HCT116 (cell line): ENCODE measurements around the gene CRLF3. TPM values are rescaled to one million over a fixed set of nuclear protein-coding genes. Genes with fewer than 3 reads are reported as not detected.
"Not testable (repeated sequence)": the region's sequence is repeated elsewhere in the genome, so short reads cannot be mapped to it uniquely, and the experiment has no call there.

Source experiments
- ATAC-seq: fragments of 200-7000 bp; cut with Tn5 transposase; 2 replicates; pipeline ENCODE4 v1.9.1; 2020; ENCODE audit warnings: mild to moderate bottlenecking, moderate library complexity
- BruUV-seq: library from RNA; stranded (reverse); fragments of 400-500 nt; replicated peaks from 2 replicates; lab custom pipeline; 2021; lab: Mats Ljungman, UMichigan
- CTCF ChIA-PET: fragments of 300-600 bp; sonication (Branson Sonifier 250); formaldehyde crosslinking; loops from one replicate; lab custom pipeline; 2021; ENCODE audit warnings: antibody characterized with exemption; lab: Charles Lee
- POLR2A ChIA-PET: fragments of 300-600, 350-600 bp; sonication (Branson Sonifier 250); formaldehyde crosslinking; loops from one replicate; lab custom pipeline; 2021; ENCODE audit warnings: antibody characterized with exemption; lab: Charles Lee
- RAD21 ChIA-PET, 2 experiments: fragments of 300-600 bp; sonication (Branson Sonifier 250); formaldehyde crosslinking; loops; one replicate each; lab custom pipeline; 2023; ENCODE audit warnings: low total read pairs in 2 of 2; ENCODE audit not compliant: uncharacterized antibody in 2 of 2, unreplicated experiment in 2 of 2, low non-redundant PET in 1 of 2; lab: Charles Lee
- DNase-seq: peaks from one replicate; pipeline ENCODE4 v3.0.0-alpha.2; 2010; ENCODE audit warnings: low read depth, low spot score
- H2AFZ ChIP-seq: fragments of 200-600 bp; shearing (Covaris generic), sonication (generic); 2 replicates; pipeline ENCODE4 v1.6.1; 2017; ENCODE audit warnings: low read depth, mixed run types, mixed read lengths, antibody characterized with exemption, low read length; ENCODE audit not compliant: poor library complexity, severe bottlenecking
- H3K27ac ChIP-seq: 2 replicates; pipeline ENCODE4 v1.5.1; 2012; ENCODE audit warnings: low read depth, low read length
- H3K27me3 ChIP-seq: fragments of 200-600 bp; sonication (generic); 2 replicates; pipeline ENCODE4 v1.6.1; 2016; ENCODE audit warnings: mixed run types, low read length, mixed read lengths; ENCODE audit not compliant: insufficient read depth
- H3K36me3 ChIP-seq, 2 experiments: fragments of 200-500 bp in 1 of 2; fragments of 200-600 bp in 1 of 2; sonication (Bioruptor generic) in 1 of 2; sonication (generic) in 1 of 2; 2 replicates each; pipeline versions ENCODE4 v1.5.1 to v1.6.1; 2014 to 2016; ENCODE audit warnings: low read length in 2 of 2, inconsistent platforms in 1 of 2, mixed read lengths in 1 of 2, mixed run types in 1 of 2; ENCODE audit not compliant: insufficient read depth in 2 of 2, control insufficient read depth in 1 of 2
- H3K4me1 ChIP-seq, 2 experiments: fragments of 200-600 bp in 1 of 2; sonication (generic) in 1 of 2; 2 replicates each; pipeline versions ENCODE4 v1.5.1 to v1.6.1; 2012 to 2017; ENCODE audit warnings: low read length in 2 of 2, inconsistent platforms in 1 of 2, mild to moderate bottlenecking in 1 of 2, mixed read lengths in 1 of 2, mixed run types in 1 of 2, moderate library complexity in 1 of 2; ENCODE audit not compliant: insufficient read depth in 2 of 2, control insufficient read depth in 1 of 2
- H3K4me2 ChIP-seq: fragments of 200-600 bp; sonication (generic); 2 replicates; pipeline ENCODE4 v1.6.1; 2017; ENCODE audit warnings: mixed run types, low read length, mixed read lengths
- H3K4me3 ChIP-seq, 2 experiments: fragments of 200-600 bp in 1 of 2; sonication (generic) in 1 of 2; replicated peaks in 1 of 2; 2 replicates each; pipeline ENCODE4 v1.5.1; 2011 to 2016; ENCODE audit warnings: low read length in 2 of 2, control low read depth in 1 of 2, low read depth in 1 of 2, mild to moderate bottlenecking in 1 of 2, mixed read lengths in 1 of 2, mixed run types in 1 of 2
- H3K79me2 ChIP-seq: fragments of 200-600 bp; sonication (generic); 2 replicates; pipeline ENCODE4 v1.6.1; 2017; ENCODE audit warnings: mild to moderate bottlenecking, mixed run types, low read length, moderate library complexity, mixed read lengths; ENCODE audit not compliant: insufficient read depth
- H3K9ac ChIP-seq: fragments of 200-600 bp; sonication (generic); 2 replicates; pipeline ENCODE4 v1.6.1; 2016; ENCODE audit warnings: low read length, mixed read lengths
- H3K9me2 ChIP-seq: fragments of 200-600 bp; sonication (generic), shearing (Covaris generic); 2 replicates; pipeline ENCODE4 v1.6.1; 2017; ENCODE audit warnings: mixed run types, mild to moderate bottlenecking, moderate library complexity; ENCODE audit not compliant: insufficient read depth
- H3K9me3 ChIP-seq, 2 experiments: fragments of 200-500 bp in 1 of 2; fragments of 200-600 bp in 1 of 2; sonication (Bioruptor generic) in 1 of 2; sonication (generic) in 1 of 2; 2 replicates each; pipeline ENCODE4 v1.6.1; 2014 to 2017; ENCODE audit warnings: low read length in 2 of 2, mixed read lengths in 2 of 2, inconsistent platforms in 1 of 2, low read depth in 1 of 2, mild to moderate bottlenecking in 1 of 2, mixed run types in 1 of 2, moderate library complexity in 1 of 2; ENCODE audit not compliant: control insufficient read depth in 1 of 2, insufficient read depth in 1 of 2
- H4K20me1 ChIP-seq: fragments of 200-600 bp; sonication (generic), shearing (Covaris generic); 2 replicates; pipeline ENCODE4 v1.6.1; 2017; ENCODE audit warnings: mixed run types, mild to moderate bottlenecking, moderate library complexity; ENCODE audit not compliant: insufficient read depth
- EZH2 ChIP-seq: fragments of 200-600 bp; sonication (generic); IDR thresholded peaks from 2 replicates; pipeline ENCODE4 v1.6.1; 2017; ENCODE audit warnings: antibody characterized with exemption, mixed run types
- REST ChIP-seq: IDR thresholded peaks from 2 replicates; pipeline ENCODE4 v1.6.1; 2012; ENCODE audit warnings: low read depth
- TCF7L2 ChIP-seq: IDR thresholded peaks from 2 replicates; pipeline ENCODE4 v1.7.0; 2011; ENCODE audit warnings: borderline replicate concordance, inconsistent platforms; ENCODE audit not compliant: insufficient read depth, insufficient read length; ENCODE audit errors: extremely low read depth
- intact Hi-C: fragments of 100-400 bp; cut with micrococcal nuclease; formaldehyde crosslinking; loops from 2 replicates; pipeline ENCODE4 v1.10.0; 2022
- total RNA-seq: library from RNA; stranded (reverse); gene quantifications from one replicate; pipeline ENCODE4 v1.2.1, GENCODE V29; 2021; ENCODE audit not compliant: unreplicated experiment

CRLF3 gene
- total RNA-seq, 1 experiment from 2014 or later = 32.4 TPM

- TF ChIP-seq REST = no peak
- no peak for TF ChIP-seq TCF7L2
- no peak for TF ChIP-seq EZH2
Observed at GRCh38 chr17:30761060-30761459, 63.4 kb downstream of the CRLF3 start (continued).

GRCh38 chr17:30753291-30753690 is 71.2 kb downstream of the CRLF3 start:
- POLR2A ChIA-PET, CTCF ChIA-PET, H3K4me3 ChIP-seq, H3K4me2 ChIP-seq, H3K27me3 ChIP-seq, ATAC-seq, DNase-seq, BruUV-seq, H3K9me2 ChIP-seq, H3K4me1 ChIP-seq, H2AFZ ChIP-seq, H4K20me1 ChIP-seq, intact Hi-C loops, H3K36me3 ChIP-seq, H3K9me3 ChIP-seq, H3K9ac ChIP-seq, H3K27ac ChIP-seq: not testable (repeated sequence)
- H3K79me2 ChIP-seq = peaks cover 46% of the 10 kb centered on the region
- RAD21 ChIA-PET = interaction anchor here in 1 of 2 experiments (0.6 kb wide), 1 partner anchor 31 kb away, joined by 3 read pairs; no protein-coding TSS in a partner anchor

- H2AFZ ChIP-seq, BruUV-seq, H3K9ac ChIP-seq, H3K9me3 ChIP-seq, POLR2A ChIA-PET, H3K9me2 ChIP-seq, H3K27me3 ChIP-seq, H3K4me1 ChIP-seq, RAD21 ChIA-PET, H4K20me1 ChIP-seq, DNase-seq, intact Hi-C loops, H3K36me3 ChIP-seq, H3K4me3 ChIP-seq, H3K4me2 ChIP-seq, H3K27ac ChIP-seq, ATAC-seq, CTCF ChIA-PET: not testable (repeated sequence)
- peaks cover 44% of the 10 kb centered on the region for H3K79me2 ChIP-seq
Observed at GRCh38 chr17:30750982-30751381, 73.5 kb downstream of the CRLF3 start.

- H3K9me3 ChIP-seq, H2AFZ ChIP-seq, BruUV-seq, POLR2A ChIA-PET, H3K9me2 ChIP-seq, H3K27ac ChIP-seq, H3K36me3 ChIP-seq, H3K27me3 ChIP-seq, H3K4me1 ChIP-seq, H3K9ac ChIP-seq, RAD21 ChIA-PET, intact Hi-C loops, CTCF ChIA-PET, H4K20me1 ChIP-seq, ATAC-seq, H3K4me3 ChIP-seq, DNase-seq, H3K4me2 ChIP-seq: not testable (repeated sequence)
- H3K79me2 ChIP-seq = peaks cover 54% of the 10 kb centered on the region
Observed at GRCh38 chr17:30747621-30748020, 76.9 kb downstream of the CRLF3 start.
